ENCODE data around the gene PDZRN3.

The PDZRN3 gene

GRCh38 chr3:73427048-73427706 lies 197.6 kb downstream of the PDZRN3 start:
- TF ChIP-seq HDGF (IDR thresholded peaks at IDR 0.05; ENCODE audit: borderline replicate concordance) (no peak), ELF4 (IDR thresholded peaks at IDR 0.05) (no peak), NFRKB (IDR thresholded peaks at IDR 0.05) (no peak), SUZ12 (IDR thresholded peaks at IDR 0.05) (no peak), LEF1 (IDR thresholded peaks at IDR 0.05; ENCODE audit: borderline replicate concordance) (no peak), FOXM1 (IDR thresholded peaks at IDR 0.05; ENCODE audit: borderline replicate concordance) (no peak), TARDBP (IDR thresholded peaks at IDR 0.05) (no peak), ARNT (IDR thresholded peaks at IDR 0.05) (no peak), FOXK2 (IDR thresholded peaks at IDR 0.05) (no peak), FOXA1 (IDR thresholded peaks at IDR 0.05) (no peak), BHLHE40 (IDR thresholded peaks at IDR 0.05; ENCODE audit: borderline replicate concordance) (no peak), CTBP1 (IDR thresholded peaks at IDR 0.05; ENCODE audit: borderline replicate concordance) (no peak), SP1 (IDR thresholded peaks at IDR 0.05) (no peak), L3MBTL2 (conservative IDR thresholded peaks at IDR 0.05) (no peak), ZNF384 (IDR thresholded peaks at IDR 0.05) (no peak)
- TF ChIP-seq, protein P1, sequence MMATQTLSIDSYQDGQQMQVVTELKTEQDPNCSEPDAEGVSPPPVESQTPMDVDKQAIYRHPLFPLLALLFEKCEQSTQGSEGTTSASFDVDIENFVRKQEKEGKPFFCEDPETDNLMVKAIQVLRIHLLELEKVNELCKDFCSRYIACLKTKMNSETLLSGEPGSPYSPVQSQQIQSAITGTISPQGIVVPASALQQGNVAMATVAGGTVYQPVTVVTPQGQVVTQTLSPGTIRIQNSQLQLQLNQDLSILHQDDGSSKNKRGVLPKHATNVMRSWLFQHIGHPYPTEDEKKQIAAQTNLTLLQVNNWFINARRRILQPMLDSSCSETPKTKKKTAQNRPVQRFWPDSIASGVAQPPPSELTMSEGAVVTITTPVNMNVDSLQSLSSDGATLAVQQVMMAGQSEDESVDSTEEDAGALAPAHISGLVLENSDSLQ (IDR thresholded peaks at IDR 0.05): no peak
- no peak for DNase-seq (ENCODE audit: extremely low spot score)
- CTCF ChIA-PET: no interaction called here
- POLR2A ChIA-PET: no interaction called here

DNA sequence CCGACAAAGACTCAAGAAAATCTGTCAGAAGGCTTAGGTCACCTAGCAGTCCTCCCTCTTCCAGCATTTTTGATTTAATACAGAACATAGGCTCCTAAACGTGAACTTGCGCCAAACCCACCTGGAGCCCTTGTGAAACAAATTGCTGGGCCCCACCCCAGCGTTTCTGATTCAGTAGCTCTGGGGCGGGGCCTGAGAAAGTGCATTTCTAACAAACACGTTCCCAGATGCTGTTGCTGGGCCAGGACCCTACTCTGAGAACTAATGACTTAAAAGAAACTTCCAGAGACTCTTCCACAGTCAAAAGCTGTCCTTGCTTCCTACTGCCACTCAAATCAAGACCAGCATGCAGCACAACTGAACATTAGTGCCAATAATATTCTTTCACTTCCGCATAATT lies 198.1 kb downstream of the PDZRN3 start:
- ChIA-PET CTCF (no interaction called here), POLR2A (no interaction called here)
- no peak for DNase-seq (ENCODE audit: extremely low spot score)
- TF ChIP-seq, protein P1 (IDR thresholded peaks at IDR 0.05): no peak
- TF ChIP-seq SP1 (IDR thresholded peaks at IDR 0.05) (no peak), ELF4 (IDR thresholded peaks at IDR 0.05) (no peak), CTBP1 (IDR thresholded peaks at IDR 0.05; ENCODE audit: borderline replicate concordance) (no peak), L3MBTL2 (conservative IDR thresholded peaks at IDR 0.05) (no peak), FOXM1 (IDR thresholded peaks at IDR 0.05; ENCODE audit: borderline replicate concordance) (no peak), ZNF384 (IDR thresholded peaks at IDR 0.05) (no peak)

GRCh38 chr3:73423116-73423515 lies 201.6 kb downstream of the PDZRN3 start:
- TF ChIP-seq SP1 (IDR thresholded peaks at IDR 0.05) (no peak), FOXA1 (IDR thresholded peaks at IDR 0.05) (no peak), ARNT (IDR thresholded peaks at IDR 0.05) (no peak), CTBP1 (IDR thresholded peaks at IDR 0.05; ENCODE audit: borderline replicate concordance) (no peak), L3MBTL2 (conservative IDR thresholded peaks at IDR 0.05) (no peak), BHLHE40 (IDR thresholded peaks at IDR 0.05; ENCODE audit: borderline replicate concordance) (no peak), LEF1 (IDR thresholded peaks at IDR 0.05; ENCODE audit: borderline replicate concordance) (no peak), FOXM1 (IDR thresholded peaks at IDR 0.05; ENCODE audit: borderline replicate concordance) (no peak), ZNF384 (IDR thresholded peaks at IDR 0.05) (no peak), ELF4 (IDR thresholded peaks at IDR 0.05) (no peak), HDGF (IDR thresholded peaks at IDR 0.05; ENCODE audit: borderline replicate concordance) (no peak), SUZ12 (IDR thresholded peaks at IDR 0.05) (no peak), FOXK2 (IDR thresholded peaks at IDR 0.05) (no peak), NFRKB (IDR thresholded peaks at IDR 0.05) (no peak), TARDBP (IDR thresholded peaks at IDR 0.05) (no peak)
- TF ChIP-seq, protein P1 (IDR thresholded peaks at IDR 0.05): no peak
- CTCF ChIA-PET: interaction anchor here (0.6 kb wide), 1 partner anchor 436 kb away, joined by 3 read pairs; no protein-coding TSS in a partner anchor
- DNase-seq (ENCODE audit: extremely low spot score): no peak
- POLR2A ChIA-PET: no interaction called here

DNA sequence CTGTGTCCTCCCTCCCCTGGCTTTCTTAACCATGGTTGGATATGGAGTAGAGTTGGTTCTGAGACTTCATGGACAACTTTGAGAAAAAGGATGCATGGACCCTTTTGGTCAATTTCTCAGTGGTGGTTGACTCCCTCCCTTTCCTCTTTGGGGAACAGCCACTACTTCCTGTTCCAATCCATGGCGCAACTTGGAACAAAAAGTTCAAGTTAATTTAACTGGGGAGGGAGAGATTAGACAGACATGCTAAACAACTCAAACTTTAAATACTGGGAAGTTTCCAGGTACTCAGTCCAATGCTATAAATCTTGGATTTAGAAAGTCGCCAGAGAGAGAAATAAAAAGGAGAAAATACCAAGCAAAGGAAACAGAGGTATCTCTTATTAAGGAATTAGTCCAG lies 202.2 kb downstream of the PDZRN3 start:
- TF ChIP-seq FOXM1 (IDR thresholded peaks at IDR 0.05; ENCODE audit: borderline replicate concordance): no peak
- POLR2A ChIA-PET: no interaction called here
- CTCF ChIA-PET: no interaction called here
- DNase-seq (ENCODE audit: extremely low spot score): no peak

DNA sequence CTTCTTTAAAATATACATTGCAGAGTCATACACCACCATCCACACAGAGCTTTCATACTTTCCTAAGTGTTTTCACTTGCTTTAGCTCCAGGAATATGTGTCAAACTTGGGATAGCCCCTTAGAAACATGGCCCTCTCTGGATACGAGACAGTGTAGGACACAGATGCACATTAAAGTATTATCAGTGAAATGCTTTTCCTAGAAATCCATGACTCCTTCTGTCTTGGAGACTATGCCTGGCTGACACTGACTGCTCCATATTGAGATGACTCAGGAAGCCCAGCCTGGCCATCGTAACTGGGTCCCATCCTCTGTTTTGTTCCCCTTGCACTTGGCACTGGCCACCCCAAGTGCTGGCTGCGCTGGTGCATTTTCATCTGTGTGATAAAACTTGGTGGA lies 204.8 kb downstream of the PDZRN3 start:
- DNase-seq (ENCODE audit: extremely low spot score): no peak
- POLR2A ChIA-PET: no interaction called here
- CTCF ChIA-PET: interaction anchor here (1.0 to 2.6 kb wide), 2 partner anchors 10 to 13 kb away, joined by 7 to 8 read pairs; no protein-coding TSS in a partner anchor
- TF ChIP-seq TARDBP (IDR thresholded peaks at IDR 0.05) (no peak), LEF1 (IDR thresholded peaks at IDR 0.05; ENCODE audit: borderline replicate concordance) (no peak), ELF4 (IDR thresholded peaks at IDR 0.05) (no peak), BHLHE40 (IDR thresholded peaks at IDR 0.05; ENCODE audit: borderline replicate concordance) (no peak), HDGF (IDR thresholded peaks at IDR 0.05; ENCODE audit: borderline replicate concordance) (no peak), NFRKB (IDR thresholded peaks at IDR 0.05) (no peak), FOXM1 (IDR thresholded peaks at IDR 0.05; ENCODE audit: borderline replicate concordance) (no peak), FOXK2 (IDR thresholded peaks at IDR 0.05) (no peak), ZNF384 (IDR thresholded peaks at IDR 0.05) (no peak), ARNT (IDR thresholded peaks at IDR 0.05) (no peak), CTBP1 (IDR thresholded peaks at IDR 0.05; ENCODE audit: borderline replicate concordance) (no peak), FOXA1 (IDR thresholded peaks at IDR 0.05) (no peak), L3MBTL2 (conservative IDR thresholded peaks at IDR 0.05) (no peak), SUZ12 (IDR thresholded peaks at IDR 0.05) (no peak), SP1 (IDR thresholded peaks at IDR 0.05) (no peak)
- TF ChIP-seq, protein P1 (IDR thresholded peaks at IDR 0.05): no peak
